K562 (cell line): ENCODE measurements around the gene TMEM266. TPM values are rescaled to one million over a fixed set of nuclear protein-coding genes. Genes with fewer than 3 reads are reported as not detected.

Experiments
- ATAC-seq: fragments of 200-7000 bp; cut with Tn5 transposase; 3 replicates; pipeline ENCODE4 v1.9.1; 2020; ENCODE audit warnings: moderate library complexity
- BruUV-seq: library from RNA; stranded (reverse); fragments of 400-500 nt; replicated peaks from 2 replicates; lab custom pipeline; 2021; lab: Mats Ljungman, UMichigan
- CTCF ChIA-PET: fragments of 300-600 bp; formaldehyde crosslinking; extraction: SDS; loops from one replicate; lab custom pipeline; 2021; ENCODE audit warnings: low intra/inter-chr PET ratio; lab: Yijun Ruan, JAX
- POLR2A ChIA-PET: fragments of 300-600, 350-650 bp; sonication (Branson Sonifier 250); formaldehyde crosslinking; extraction: SDS; loops from one replicate; lab custom pipeline; 2021; ENCODE audit warnings: antibody characterized with exemption, inconsistent platforms; lab: Yijun Ruan, JAX
- DNase-seq, 4 experiments: peaks; one replicate each; pipeline versions ENCODE4 v3.0.0 to v3.0.0-alpha.2; 2011 to 2018; ENCODE audit warnings: low spot score in 3 of 4, mixed read lengths in 3 of 4; ENCODE audit errors: extremely low read depth in 1 of 4
- FAIRE-seq: peaks from 2 replicates; lab custom pipeline; 2011; peaks lifted over from hg19 to GRCh38; lab: Jason Lieb, UNC
- H2AFZ ChIP-seq: 2 replicates; pipeline ENCODE4 v1.6.0; 2011; ENCODE audit warnings: low read depth, low read length, control low read depth, inconsistent platforms
- H3K27ac ChIP-seq: fragments of 200-600 bp; 3 replicates; pipeline ENCODE4 v1.8.0; 2011; ENCODE audit warnings: low read depth, mild to moderate bottlenecking, control low read depth, inconsistent platforms, low read length, moderate library complexity, mixed read lengths; ENCODE audit errors: extremely low read depth
- H3K27me3 ChIP-seq, 2 experiments: fragments of 300-600 bp in 1 of 2; 2 replicates in 1 of 2; 3 replicates in 1 of 2; pipeline versions ENCODE4 v1.6.0 to v1.8.0; 2011; ENCODE audit warnings: inconsistent platforms in 2 of 2, low read length in 2 of 2, mild to moderate bottlenecking in 1 of 2, mixed read lengths in 1 of 2, moderate library complexity in 1 of 2; ENCODE audit not compliant: control insufficient read depth in 2 of 2, insufficient read depth in 2 of 2
- H3K36me3 ChIP-seq: fragments of 300-600 bp; 3 replicates; pipeline ENCODE4 v1.8.0; 2011; ENCODE audit warnings: mild to moderate bottlenecking, low read length, inconsistent platforms; ENCODE audit not compliant: control insufficient read depth, insufficient read depth
- H3K4me1 ChIP-seq, 2 experiments: fragments of 200-600 bp in 1 of 2; replicated peaks in 1 of 2; 2 replicates in 1 of 2; 3 replicates in 1 of 2; pipeline versions ENCODE4 v1.5.1 to v1.8.0; 2011; ENCODE audit warnings: inconsistent platforms in 2 of 2, low read length in 2 of 2, mild to moderate bottlenecking in 1 of 2, mixed read lengths in 1 of 2, moderate library complexity in 1 of 2; ENCODE audit not compliant: control insufficient read depth in 2 of 2, insufficient read depth in 2 of 2
- H3K4me2 ChIP-seq: 2 replicates; pipeline ENCODE4 v1.6.1; 2011; ENCODE audit warnings: low read length, control low read depth, inconsistent platforms, mixed read lengths; ENCODE audit not compliant: insufficient read depth
- H3K4me3 ChIP-seq: fragments of 200-600 bp; sonication (generic), shearing (Covaris generic); 2 replicates; pipeline ENCODE4 v1.5.1; 2016; ENCODE audit warnings: control low read depth, inconsistent platforms
- H3K79me2 ChIP-seq: fragments of 200-600 bp; 3 replicates; pipeline ENCODE4 v1.8.0; 2011; ENCODE audit warnings: low read length, inconsistent platforms; ENCODE audit not compliant: control insufficient read depth, insufficient read depth
- H3K9ac ChIP-seq, 2 experiments: 2 replicates each; pipeline versions ENCODE4 v1.6.0 to v1.6.1; 2011; ENCODE audit warnings: low read depth in 2 of 2, low read length in 2 of 2, control low read depth in 1 of 2, inconsistent platforms in 1 of 2, mild to moderate bottlenecking in 1 of 2, mixed read lengths in 1 of 2; ENCODE audit not compliant: insufficient read depth in 1 of 2
- H3K9me1 ChIP-seq: one replicate; pipeline ENCODE4 v1.6.0; 2011; ENCODE audit warnings: inconsistent platforms, mild to moderate bottlenecking, low read length, moderate library complexity; ENCODE audit not compliant: control insufficient read depth, insufficient read depth
- H3K9me3 ChIP-seq: replicated peaks from 2 replicates; pipeline ENCODE4 v1.5.1; 2011; ENCODE audit warnings: low read depth, low read length, inconsistent platforms; ENCODE audit not compliant: control insufficient read depth, insufficient read depth
- H4K20me1 ChIP-seq: replicated peaks from 2 replicates; pipeline ENCODE4 v1.6.1; 2011; ENCODE audit warnings: low read length, inconsistent platforms, mixed read lengths; ENCODE audit not compliant: control insufficient read depth, insufficient read depth
- BRD9 ChIP-seq: fragments of 450-650 bp; IDR thresholded peaks from 2 replicates; pipeline ENCODE4 v1.6.1; 2018; ENCODE audit warnings: low read depth; ENCODE audit not compliant: partially characterized antibody
- CHAMP1 ChIP-seq: fragments of 450-650 bp; IDR thresholded peaks from 2 replicates; pipeline ENCODE4 v1.6.1; 2016; ENCODE audit warnings: mild to moderate bottlenecking
- FOSL1 ChIP-seq: fragments of 200-800 bp; sonication (Bioruptor generic); conservative IDR thresholded peaks from 2 replicates; pipeline ENCODE4 v1.6.1; 2016; ENCODE audit warnings: missing genetic modification characterization, missing compliant biosample characterization
- HEY1 ChIP-seq: fragments of 250-450 bp; sonication (Bioruptor Pico); IDR thresholded peaks from 2 replicates; pipeline ENCODE4 v1.5.0; 2020; ENCODE audit warnings: mild to moderate bottlenecking, moderate library complexity, borderline replicate concordance
- HMGN3 ChIP-seq: IDR thresholded peaks from 2 replicates; pipeline ENCODE4 v1.6.1; 2011; ENCODE audit warnings: borderline replicate concordance, low read depth, mild to moderate bottlenecking, mixed read lengths, low read length; ENCODE audit not compliant: insufficient read length; ENCODE audit errors: extremely low read depth
- HNRNPL ChIP-seq: fragments of 200-400 bp; formaldehyde crosslinking; IDR thresholded peaks from 2 replicates; pipeline ENCODE4 v1.6.1; 2017; ENCODE audit warnings: low read depth, mild to moderate bottlenecking, low read length
- KAT7 ChIP-seq: sonication (generic); formaldehyde crosslinking; IDR thresholded peaks from 2 replicates; pipeline ENCODE4 v1.8.0; 2022; ENCODE audit warnings: missing genetic modification reagents, mild to moderate bottlenecking, borderline replicate concordance
- MITF ChIP-seq: IDR thresholded peaks from 2 replicates; pipeline ENCODE4 v1.6.1; 2014; ENCODE audit warnings: antibody characterized with exemption
- SIX5 ChIP-seq, 2 experiments: IDR thresholded peaks; 2 replicates each; pipeline ENCODE4 v1.6.1; 2011; ENCODE audit warnings: low read length in 2 of 2, borderline replicate concordance in 1 of 2, low read depth in 1 of 2, mild to moderate bottlenecking in 1 of 2, moderate library complexity in 1 of 2; ENCODE audit not compliant: insufficient read depth in 1 of 2
- ZC3H4 ChIP-seq: sonication (generic); formaldehyde crosslinking; IDR thresholded peaks from 2 replicates; pipeline ENCODE4 v1.9.0; 2021; ENCODE audit warnings: missing genetic modification reagents, borderline replicate concordance
- ZNF398 ChIP-seq: fragments of 250-450 bp; sonication (Bioruptor Pico); IDR thresholded peaks from 2 replicates; pipeline ENCODE4 v1.8.0; 2021; ENCODE audit warnings: moderate library complexity, mild to moderate bottlenecking, inconsistent platforms
- WGBS: fragments of 100-300 bp; shearing (Covaris generic); methylation state at CpG from one replicate; pipeline ENCODE4 v1.1.6; 2016; ENCODE audit warnings: low coverage, mixed read lengths; ENCODE audit not compliant: insufficient coverage; ENCODE audit errors: missing lambda C conversion rate; 5-methylcytosine and 5-hydroxymethylcytosine counted together
- in situ Hi-C: fragments of 300-500 bp; cut with MboI; formaldehyde crosslinking; loops from 4 replicates; pipeline ENCODE4 v1.15.0; 2018; ENCODE audit warnings: inconsistent platforms, mixed read lengths
- intact Hi-C: fragments of 100-400 bp; cut with micrococcal nuclease; formaldehyde crosslinking; loops from 2 replicates; pipeline ENCODE4 v1.14.2; 2022
- polyA plus RNA-seq, 8 experiments: library from polyadenylated mRNA; depleted of rRNA in 4 of 8; stranded (reverse) in 5 of 8; unstranded in 3 of 8; fragments of >200 nt; fragmentation: Nextera tagmentation in 2 of 8; fragmentation: Illumina TruSeq in 1 of 8; extraction: Ambion mirVana in 2 of 8; extraction: Trizol in 1 of 8; gene quantifications; 2 replicates each; pipeline versions ENCODE4 v1.2.1 to v1.2.3, GENCODE V29; 2011 to 2014; ENCODE audit warnings: inconsistent platforms in 1 of 8, missing spikeins in 1 of 8
- total RNA-seq, 7 experiments: library from RNA; depleted of rRNA in 6 of 7; stranded (reverse); fragments of >200 nt in 6 of 7; fragmentation: Illumina TruSeq in 2 of 7; extraction: Trizol in 2 of 7; gene quantifications; 2 replicates each; pipeline versions ENCODE4 v1.2.1 to v1.2.3, GENCODE V29; 2011 to 2021; ENCODE audit warnings: low replicate concordance in 1 of 7

The TMEM266 gene
- total and polyA plus RNA-seq, 9 of the 15 experiments (the other 6 are each of a cell fraction or from before 2014, with no cell fraction given): not detected

- no peaks in the 10 kb centered on the region for H3K9me3 ChIP-seq
- in situ Hi-C loops: loop anchor here (10.0 kb wide), 1 partner anchor 792 kb away; no protein-coding TSS in a partner anchor
- no peak for DNase-seq
- ATAC-seq: no peak
- WGBS: 2% methylated on average over 9 of the region's 9 CpGs
- no peaks in the 10 kb centered on the region for H3K79me2 ChIP-seq
- H3K36me3 ChIP-seq: no peaks in the 10 kb centered on the region
- no peaks in the 10 kb centered on the region for H3K9me1 ChIP-seq
- no TSS peak for BruUV-seq
- intact Hi-C loops: no loop called here
- no peak overlapping the region for H3K9ac ChIP-seq
- H3K27ac ChIP-seq: no peak overlapping the region
- TF ChIP-seq CHAMP1 (no peak), HNRNPL (no peak), ZC3H4 (no peak), KAT7 (CRISPR knock-in tag) (no peak), BRD9 (no peak), ZNF398 (CRISPR knock-in tag) (no peak), SIX5 (IDR thresholded peaks at IDR 0.05; ENCODE audit: borderline replicate concordance in 1 of 2, insufficient read depth in 1 of 2, low read depth in 1 of 2, low read length in 2 of 2) (no peak), FOSL1 (tag) (no peak), HEY1 (CRISPR knock-in tag) (no peak), HMGN3 (no peak), MITF (no peak)
- TF ChIP-seq, all 486 proteins: peak for 0
- no peak overlapping the region for H3K4me2 ChIP-seq
- no peak overlapping the region for H2AFZ ChIP-seq
- ChIA-PET POLR2A (no interaction called here), CTCF (no interaction called here)
- no peak overlapping the region for H3K4me3 ChIP-seq
- H3K27me3 ChIP-seq: peaks cover 26 to 40% of the 10 kb centered on the region in 2 experiments; a peak in 4 of 5 replicates
- no peaks in the 10 kb centered on the region; a peak in 1 of 5 replicates for H3K4me1 ChIP-seq
- FAIRE-seq: no peak
- no peaks in the 10 kb centered on the region for H4K20me1 ChIP-seq
Measured at GRCh38 chr15:76117181-76117580, 57.4 kb downstream of the TMEM266 start.
